ENCODE measurements around the gene ERBB4. TPM values are rescaled to one million over a fixed set of nuclear protein-coding genes. Genes with fewer than 3 reads are reported as not detected.

Gene ERBB4
- total and polyA plus RNA-seq, 7 donors = 0.07 to 7.5 (median 2.0) TPM

- Histone ChIP-seq H3K27ac (no peak overlapping the region), H3K27me3 (ENCODE audit: insufficient read depth in 3 of 3, low read length in 2 of 3) (no peaks in the 10 kb centered on the region), H3K36me3 (ENCODE audit: insufficient read depth in 1 of 2, low read depth in 1 of 2) (no peaks in the 10 kb centered on the region), H3K4me1 (peaks cover 30% of the 10 kb centered on the region), H3K9me3 (no peaks in the 10 kb centered on the region), H3K4me3 (no peak overlapping the region)
- intact Hi-C loops (cut with DNase I) = no loop called here
- no peak for DNase-seq
- WGBS, 3 donors = 96 to 100% (median 98%) methylated on average over 1 of the region's 1 CpG
- no peak for TF ChIP-seq CTCF (IDR thresholded peaks at IDR 0.05)
- no peak for ATAC-seq
Measured at GRCh38 chr2:212531499-212531898, 7.1 kb downstream of the ERBB4 start.

- DNase-seq (no peak), ATAC-seq (no peak)
- 59 to 65% (median 61%) methylated on average over 3 of the region's 3 CpGs for WGBS, 3 donors
- no peak overlapping the region for H3K27ac ChIP-seq
- H3K27me3 ChIP-seq (ENCODE audit: insufficient read depth in 3 of 3, low read length in 2 of 3) = no peaks in the 10 kb centered on the region
- H3K4me1 ChIP-seq = peaks cover 30% of the 10 kb centered on the region
- no peak overlapping the region for H3K4me3 ChIP-seq
- no peak for TF ChIP-seq CTCF (IDR thresholded peaks at IDR 0.05)
- no peaks in the 10 kb centered on the region for H3K36me3 ChIP-seq (ENCODE audit: insufficient read depth in 1 of 2, low read depth in 1 of 2)
- H3K9me3 ChIP-seq = no peaks in the 10 kb centered on the region
- intact Hi-C loops (cut with DNase I) = no loop called here
Measured at GRCh38 chr2:212530991-212531390, 7.6 kb downstream of the ERBB4 start.

GRCh38 chr2:212530373-212530772 lies 8.2 kb downstream of the ERBB4 start:
- H3K27ac ChIP-seq = no peak overlapping the region
- peaks cover 28% of the 10 kb centered on the region for H3K4me1 ChIP-seq
- ATAC-seq = no peak
- intact Hi-C loops (cut with DNase I) = no loop called here
- WGBS, 3 donors = 55 to 71% (median 57%) methylated on average over 1 of the region's 1 CpG
- no peaks in the 10 kb centered on the region for H3K27me3 ChIP-seq (ENCODE audit: insufficient read depth in 3 of 3, low read length in 2 of 3)
- no peak overlapping the region for H3K4me3 ChIP-seq
- no peaks in the 10 kb centered on the region for H3K9me3 ChIP-seq
- TF ChIP-seq CTCF (IDR thresholded peaks at IDR 0.05) = no peak
- DNase-seq = no peak
- no peaks in the 10 kb centered on the region for H3K36me3 ChIP-seq (ENCODE audit: insufficient read depth in 1 of 2, low read depth in 1 of 2)

- TF ChIP-seq CTCF (IDR thresholded peaks at IDR 0.05) = no peak
- ATAC-seq (peak in 3 of 4 donors; percentile 56 to 86 (median 70)), DNase-seq (no peak)
- intact Hi-C loops (cut with DNase I) = no loop called here
- no peak overlapping the region for H3K4me3 ChIP-seq
- 28 to 58% (median 42%) methylated on average over 6 of the region's 6 CpGs for WGBS, 3 donors
- no peak overlapping the region for H3K27ac ChIP-seq
- H3K4me1 ChIP-seq = peaks cover 18% of the 10 kb centered on the region
- no peaks in the 10 kb centered on the region for H3K9me3 ChIP-seq
- no peaks in the 10 kb centered on the region for H3K36me3 ChIP-seq (ENCODE audit: insufficient read depth in 1 of 2, low read depth in 1 of 2)
- H3K27me3 ChIP-seq (ENCODE audit: insufficient read depth in 3 of 3, low read length in 2 of 3) = no peaks in the 10 kb centered on the region
Measured at GRCh38 chr2:212528106-212528856, 10.3 kb downstream of the ERBB4 start.

GRCh38 chr2:212526059-212526458 lies 12.5 kb downstream of the ERBB4 start:
- Histone ChIP-seq H3K4me1 (peaks cover 18% of the 10 kb centered on the region), H3K27ac (no peak overlapping the region), H3K36me3 (ENCODE audit: insufficient read depth in 1 of 2, low read depth in 1 of 2) (no peaks in the 10 kb centered on the region), H3K4me3 (no peak overlapping the region), H3K9me3 (no peaks in the 10 kb centered on the region), H3K27me3 (ENCODE audit: insufficient read depth in 3 of 3, low read length in 2 of 3) (no peaks in the 10 kb centered on the region)
- WGBS, 3 donors = 54 to 78% (median 62%) methylated on average over 1 of the region's 1 CpG
- DNase-seq (no peak), ATAC-seq (no peak)
- intact Hi-C loops (cut with DNase I) = no loop called here
- TF ChIP-seq CTCF (IDR thresholded peaks at IDR 0.05) = no peak
